ENCODE measurements around the gene KRT77.

GRCh38 chr12:52651726-52652261 lies 51.5 kb downstream of the KRT77 start, which contains the start of gene KRT2:
- TF ChIP-seq CTCF (conservative IDR thresholded peaks at IDR 0.05; ENCODE audit: low read depth in 2 of 2) (no peak), CREB1 (CRISPR knock-in tag; IDR thresholded peaks at IDR 0.05; ENCODE audit: low read depth) (no peak), EZH2 (IDR thresholded peaks at IDR 0.05; ENCODE audit: low read depth, unreplicated experiment) (no peak), POLR2AphosphoS5 (IDR thresholded peaks at IDR 0.05; ENCODE audit: low read depth) (no peak), STAT1 (IDR thresholded peaks at IDR 0.05; ENCODE audit: unreplicated experiment) (no peak), EZH2phosphoT487 (IDR thresholded peaks at IDR 0.05; ENCODE audit: unreplicated experiment) (no peak)

Data from GM23338 (cell line).